HEK293T (cell line): ENCODE measurements around the gene ARHGEF7.

ENCODE experiments used
- CTCF ChIA-PET: fragments of 350-600 bp; formaldehyde crosslinking; extraction: SDS; loops from one replicate; lab custom pipeline; 2021; ENCODE audit warnings: antibody characterized with exemption, inconsistent platforms; lab: Yijun Ruan, JAX
- POLR2A ChIA-PET: fragments of 350-600 bp; formaldehyde crosslinking; extraction: SDS; loops from one replicate; lab custom pipeline; 2020; ENCODE audit warnings: antibody characterized with exemption, inconsistent platforms; lab: Yijun Ruan, JAX
- DNase-seq: peaks from one replicate; pipeline ENCODE4 v3.0.0; 2012; ENCODE audit warnings: mixed read lengths; ENCODE audit errors: extremely low spot score
- ARNT ChIP-seq: fragments of 450-650 bp; IDR thresholded peaks from 2 replicates; pipeline ENCODE4 v1.6.1; 2017; ENCODE audit warnings: mild to moderate bottlenecking
- BHLHE40 ChIP-seq: fragments of 450-650 bp; IDR thresholded peaks from 2 replicates; pipeline ENCODE4 v1.6.1; 2016; ENCODE audit warnings: mild to moderate bottlenecking, moderate library complexity, borderline replicate concordance
- CTBP1 ChIP-seq: fragments of 450-650 bp; IDR thresholded peaks from 2 replicates; pipeline ENCODE4 v1.6.1; 2016; ENCODE audit warnings: borderline replicate concordance
- ELF4 ChIP-seq: fragments of 450-650 bp; IDR thresholded peaks from 2 replicates; pipeline ENCODE4 v1.6.1; 2017; ENCODE audit warnings: antibody characterized with exemption
- FOXA1 ChIP-seq: fragments of 450-650 bp; IDR thresholded peaks from 2 replicates; pipeline ENCODE4 v1.6.1; 2016; ENCODE audit warnings: mild to moderate bottlenecking
- FOXK2 ChIP-seq: fragments of 450-650 bp; IDR thresholded peaks from 2 replicates; pipeline ENCODE4 v1.6.1; 2016; ENCODE audit warnings: mild to moderate bottlenecking
- FOXM1 ChIP-seq: fragments of 450-650 bp; IDR thresholded peaks from 2 replicates; pipeline ENCODE4 v1.6.1; 2017; ENCODE audit warnings: mild to moderate bottlenecking, borderline replicate concordance
- HDGF ChIP-seq: fragments of 450-650 bp; IDR thresholded peaks from 2 replicates; pipeline ENCODE4 v1.6.1; 2017; ENCODE audit warnings: antibody characterized with exemption, borderline replicate concordance
- L3MBTL2 ChIP-seq: fragments of 450-650 bp; conservative IDR thresholded peaks from 2 replicates; pipeline ENCODE4 v1.6.1; 2016; ENCODE audit warnings: mild to moderate bottlenecking
- LEF1 ChIP-seq: fragments of 450-650 bp; IDR thresholded peaks from 2 replicates; pipeline ENCODE4 v1.6.1; 2017; ENCODE audit warnings: mild to moderate bottlenecking, borderline replicate concordance
- NFRKB ChIP-seq: fragments of 450-650 bp; IDR thresholded peaks from 2 replicates; pipeline ENCODE4 v1.6.1; 2016; ENCODE audit warnings: mild to moderate bottlenecking, moderate library complexity
- PKNOX1 ChIP-seq: fragments of 450-650 bp; IDR thresholded peaks from 2 replicates; pipeline ENCODE4 v1.6.1; 2016
- SP1 ChIP-seq: fragments of 450-650 bp; IDR thresholded peaks from 2 replicates; pipeline ENCODE4 v1.6.1; 2017
- SUZ12 ChIP-seq: fragments of 450-650 bp; IDR thresholded peaks from 2 replicates; pipeline ENCODE4 v1.6.1; 2016; ENCODE audit warnings: mild to moderate bottlenecking
- TARDBP ChIP-seq: fragments of 450-650 bp; IDR thresholded peaks from 2 replicates; pipeline ENCODE4 v1.6.1; 2016
- ZNF384 ChIP-seq: fragments of 450-650 bp; IDR thresholded peaks from 2 replicates; pipeline ENCODE4 v1.6.1; 2016

ARHGEF7 gene

GRCh38 chr13:111232191-111232590 lies 117.1 kb downstream of the ARHGEF7 start:
- TF ChIP-seq BHLHE40, result no peak
- no peak for TF ChIP-seq LEF1
- TF ChIP-seq L3MBTL2, result no peak
- no peak for TF ChIP-seq FOXM1
- no peak for TF ChIP-seq FOXK2
- TF ChIP-seq TARDBP, result no peak
- no peak for TF ChIP-seq ELF4
- TF ChIP-seq FOXA1, result no peak
- TF ChIP-seq PKNOX1, result no peak
- no peak for TF ChIP-seq CTBP1
- TF ChIP-seq SUZ12, result no peak
- no peak for TF ChIP-seq NFRKB
- no peak for TF ChIP-seq ZNF384
- no peak for TF ChIP-seq HDGF
- no peak for TF ChIP-seq SP1
- TF ChIP-seq ARNT, result no peak
- CTCF ChIA-PET, result no interaction called here
- POLR2A ChIA-PET, result no interaction called here
- no peak for DNase-seq

- ChIA-PET CTCF (no interaction called here), POLR2A (no interaction called here)
- DNase-seq, result no peak
- no peak for TF ChIP-seq NFRKB
These were observed 118.0 kb downstream of the ARHGEF7 start for GRCh38 chr13:111233080-111233479.

- POLR2A ChIA-PET, result no interaction called here
- TF ChIP-seq FOXM1, result no peak
- no peak for TF ChIP-seq HDGF
- TF ChIP-seq ELF4, result no peak
- TF ChIP-seq LEF1, result no peak
- TF ChIP-seq FOXA1, result no peak
- TF ChIP-seq NFRKB, result no peak
- no peak for TF ChIP-seq SUZ12
- TF ChIP-seq L3MBTL2, result no peak
- no peak for TF ChIP-seq FOXK2
- TF ChIP-seq ARNT, result no peak
- no peak for TF ChIP-seq TARDBP
- no peak for TF ChIP-seq SP1
- no peak for TF ChIP-seq PKNOX1
- TF ChIP-seq CTBP1, result no peak
- TF ChIP-seq ZNF384, result no peak
- CTCF ChIA-PET, result no interaction called here
- DNase-seq, result no peak
These were observed 124.9 kb downstream of the ARHGEF7 start for GRCh38 chr13:111239764-111240670.

- POLR2A ChIA-PET, result no interaction called here
- TF ChIP-seq HDGF, result no peak
- TF ChIP-seq NFRKB, result no peak
- TF ChIP-seq SUZ12, result no peak
- no peak for TF ChIP-seq FOXA1
- no peak for TF ChIP-seq CTBP1
- TF ChIP-seq PKNOX1, result no peak
- no peak for DNase-seq
- CTCF ChIA-PET, result no interaction called here
These were observed 126.1 kb downstream of the ARHGEF7 start for GRCh38 chr13:111241006-111241755.

- ChIA-PET POLR2A (no interaction called here), CTCF (interaction anchor here (1.2 kb wide), 1 partner anchor 174 kb away, joined by 3 read pairs; no protein-coding TSS in a partner anchor)
- no peak for TF ChIP-seq FOXK2
- no peak for TF ChIP-seq HDGF
- TF ChIP-seq SUZ12, result no peak
- no peak for TF ChIP-seq NFRKB
- no peak for TF ChIP-seq PKNOX1
- no peak for TF ChIP-seq ARNT
- no peak for TF ChIP-seq ELF4
- TF ChIP-seq TARDBP, result no peak
- no peak for TF ChIP-seq BHLHE40
- TF ChIP-seq FOXM1, result no peak
- TF ChIP-seq SP1, result no peak
- no peak for TF ChIP-seq LEF1
- no peak for TF ChIP-seq CTBP1
- no peak for TF ChIP-seq ZNF384
- TF ChIP-seq FOXA1, result no peak
- TF ChIP-seq L3MBTL2, result no peak
- DNase-seq, result no peak
These were observed 126.8 kb downstream of the ARHGEF7 start for GRCh38 chr13:111241862-111242261.
